Measurements from ENCODE around the gene BCL7A.

DNA sequence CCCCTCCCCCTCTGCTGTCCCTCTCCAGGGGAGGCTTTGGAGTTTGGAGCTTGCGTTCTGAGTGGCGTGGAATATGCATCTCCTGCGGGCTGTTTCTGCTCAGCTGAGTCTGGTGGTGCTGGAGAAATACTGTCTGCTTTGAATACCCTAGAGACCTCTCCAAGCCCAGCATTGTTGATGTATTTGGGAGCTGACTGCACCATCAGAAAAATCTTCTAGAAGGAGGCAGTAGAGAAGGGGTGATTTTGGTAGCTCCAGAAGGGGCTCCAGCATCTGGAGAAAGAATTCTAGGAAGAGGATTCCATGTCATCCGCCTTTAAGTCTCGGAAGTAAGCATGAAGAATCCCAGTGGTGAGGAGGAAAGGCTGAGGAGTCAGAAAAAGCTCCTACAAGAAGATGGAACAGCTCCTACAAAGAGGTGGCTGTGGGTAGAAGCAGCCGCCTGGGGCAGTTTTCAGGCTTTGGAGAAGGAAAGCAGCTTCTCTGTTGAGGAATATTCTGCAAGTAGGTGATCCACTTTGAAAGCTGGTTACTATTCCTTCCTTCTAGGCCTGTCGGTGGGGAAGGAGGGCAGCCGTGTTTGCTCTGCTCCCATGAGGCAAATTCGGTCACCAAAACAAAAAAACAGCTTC, 66.6 kb downstream of the BCL7A start:
- no peak for TF ChIP-seq POLR2A (IDR thresholded peaks at IDR 0.05)
- TF ChIP-seq, protein P1, sequence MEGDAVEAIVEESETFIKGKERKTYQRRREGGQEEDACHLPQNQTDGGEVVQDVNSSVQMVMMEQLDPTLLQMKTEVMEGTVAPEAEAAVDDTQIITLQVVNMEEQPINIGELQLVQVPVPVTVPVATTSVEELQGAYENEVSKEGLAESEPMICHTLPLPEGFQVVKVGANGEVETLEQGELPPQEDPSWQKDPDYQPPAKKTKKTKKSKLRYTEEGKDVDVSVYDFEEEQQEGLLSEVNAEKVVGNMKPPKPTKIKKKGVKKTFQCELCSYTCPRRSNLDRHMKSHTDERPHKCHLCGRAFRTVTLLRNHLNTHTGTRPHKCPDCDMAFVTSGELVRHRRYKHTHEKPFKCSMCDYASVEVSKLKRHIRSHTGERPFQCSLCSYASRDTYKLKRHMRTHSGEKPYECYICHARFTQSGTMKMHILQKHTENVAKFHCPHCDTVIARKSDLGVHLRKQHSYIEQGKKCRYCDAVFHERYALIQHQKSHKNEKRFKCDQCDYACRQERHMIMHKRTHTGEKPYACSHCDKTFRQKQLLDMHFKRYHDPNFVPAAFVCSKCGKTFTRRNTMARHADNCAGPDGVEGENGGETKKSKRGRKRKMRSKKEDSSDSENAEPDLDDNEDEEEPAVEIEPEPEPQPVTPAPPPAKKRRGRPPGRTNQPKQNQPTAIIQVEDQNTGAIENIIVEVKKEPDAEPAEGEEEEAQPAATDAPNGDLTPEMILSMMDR (IDR thresholded peaks at IDR 0.05), result no peak
